Brain microvascular endothelial cell (primary cell): ENCODE measurements around the gene FAM81B.
"Not testable (repeated sequence)": the region's sequence is repeated elsewhere in the genome, so short reads cannot be mapped to it uniquely, and the experiment has no call there.

Experiments
- DNase-seq: peaks from one replicate; pipeline ENCODE4 v3.0.0-alpha.2; 2020
- H3K27ac ChIP-seq: fragments of 250-450 bp; sonication (Bioruptor Pico); 2 replicates; pipeline ENCODE4 v1.5.1; 2020; ENCODE audit warnings: mild to moderate bottlenecking, moderate library complexity
- H3K27me3 ChIP-seq: fragments of 250-450 bp; sonication (Bioruptor Pico); replicated peaks from 2 replicates; pipeline ENCODE4 v1.5.1; 2020; ENCODE audit warnings: mild to moderate bottlenecking
- H3K36me3 ChIP-seq: fragments of 250-450 bp; sonication (Bioruptor Pico); replicated peaks from 2 replicates; pipeline ENCODE4 v1.5.1; 2020; ENCODE audit warnings: mild to moderate bottlenecking
- H3K4me3 ChIP-seq: 2 replicates; pipeline ENCODE4 v1.5.1; 2011; ENCODE audit warnings: low read depth, mild to moderate bottlenecking, control low read depth, low read length, moderate library complexity
- CTCF ChIP-seq: IDR thresholded peaks from 2 replicates; pipeline ENCODE4 v1.5.1; 2011; ENCODE audit warnings: low read depth, mild to moderate bottlenecking, moderate library complexity, low read length, control low read depth, inconsistent platforms; ENCODE audit errors: missing control alignments
- in situ Hi-C: cut with HindIII; loops from 2 replicates; pipeline ENCODE4 v1.10.0; 2017; ENCODE audit warnings: low sequenced_read_pairs, low pct_ligation_motif_present

The FAM81B gene

GRCh38 chr5:95390812-95391492, at the start of gene FAM81B:
Gene FAM81B (plus strand): TSS chr5:95391366. CDS start chr5:95391390, 24 bp downstream.
- TF ChIP-seq CTCF, result no peak
- H3K27ac ChIP-seq, result no peak within 1 kb of the TSS
- DNase-seq, result no peak

GRCh38 chr5:95341444-95341843, 49.7 kb upstream of the FAM81B start:
- H3K4me3 ChIP-seq, H3K36me3 ChIP-seq, H3K27me3 ChIP-seq, DNase-seq, in situ Hi-C loops, H3K27ac ChIP-seq: not testable (repeated sequence)

More at GRCh38 chr5:95390812-95391492, at the start of gene FAM81B:
- in situ Hi-C loops, result no loop called here
- no peaks in the 10 kb centered on the region for H3K27me3 ChIP-seq
- H3K4me3 ChIP-seq, result no peak within 1 kb of the TSS
- no peaks in the 10 kb centered on the region for H3K36me3 ChIP-seq

GRCh38 chr5:95347506-95348120, 43.6 kb upstream of the FAM81B start:
- Histone ChIP-seq H3K36me3 (no peaks in the 10 kb centered on the region), H3K27me3 (no peaks in the 10 kb centered on the region), H3K4me3 (no peak overlapping the region), H3K27ac (no peak overlapping the region)
- no peak for DNase-seq
- in situ Hi-C loops, result no loop called here
- no peak for TF ChIP-seq CTCF

- TF ChIP-seq CTCF, result no peak
- in situ Hi-C loops, result no loop called here
- Histone ChIP-seq H3K36me3 (no peaks in the 10 kb centered on the region), H3K4me3 (no peak overlapping the region), H3K27me3 (no peaks in the 10 kb centered on the region), H3K27ac (no peak overlapping the region)
- DNase-seq, result no peak
Measured at GRCh38 chr5:95350631-95351030, 40.5 kb upstream of the FAM81B start.

- TF ChIP-seq CTCF, result no peak
- Histone ChIP-seq H3K4me3 (no peak overlapping the region), H3K27me3 (no peaks in the 10 kb centered on the region), H3K36me3 (no peaks in the 10 kb centered on the region), H3K27ac (no peak overlapping the region)
- DNase-seq, result no peak
- in situ Hi-C loops, result no loop called here
Measured at GRCh38 chr5:95352691-95353090, 38.5 kb upstream of the FAM81B start.

GRCh38 chr5:95358320-95358719, 32.8 kb upstream of the FAM81B start:
- no peaks in the 10 kb centered on the region for H3K36me3 ChIP-seq
- in situ Hi-C loops, result no loop called here
- no peak overlapping the region for H3K4me3 ChIP-seq
- TF ChIP-seq CTCF, result no peak
- no peaks in the 10 kb centered on the region for H3K27me3 ChIP-seq
- no peak overlapping the region for H3K27ac ChIP-seq
- DNase-seq, result no peak
